ENCODE results near the gene SGIP1. TPM values are rescaled to one million over a fixed set of nuclear protein-coding genes. Genes with fewer than 3 reads are reported as not detected.

The SGIP1 gene
- total and polyA plus RNA-seq, 2 experiments from 2014 or later, result 3.1 to 20.2 TPM

DNA sequence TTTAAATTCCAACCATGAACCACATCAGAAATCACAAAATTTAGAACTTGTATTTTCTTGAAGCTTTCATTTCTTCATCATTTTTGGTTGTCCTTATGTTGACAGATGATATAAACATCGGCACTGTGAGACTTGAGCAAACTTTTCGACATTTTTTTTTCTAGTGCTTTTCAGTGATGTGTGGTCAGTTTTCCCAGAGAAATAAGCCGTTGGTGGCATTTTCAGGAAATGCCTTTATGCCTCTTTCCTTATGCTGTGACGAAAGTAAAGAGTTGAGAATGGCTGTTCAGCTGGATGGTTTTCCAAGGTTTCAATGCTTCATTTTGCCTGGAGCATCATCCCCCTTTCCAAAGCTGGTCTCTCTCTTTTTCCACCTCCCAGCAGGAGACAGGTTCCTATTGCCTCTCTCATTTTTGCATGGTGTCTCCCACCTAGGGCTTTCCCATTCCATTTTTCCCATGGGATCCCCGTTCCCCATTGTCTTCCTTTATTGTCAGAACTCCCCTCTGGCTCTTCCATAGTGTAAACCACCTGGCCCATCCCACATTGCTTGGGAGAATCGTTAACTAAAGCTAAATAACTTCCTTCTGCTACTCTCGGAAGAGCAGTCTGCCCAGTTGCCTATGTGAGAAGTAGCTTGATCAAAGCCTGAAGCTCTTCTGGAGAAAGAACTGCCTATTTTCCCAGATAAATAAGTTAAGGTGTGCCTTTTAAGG lies 156.9 kb downstream of the SGIP1 start:
- WGBS (ENCODE audit: low lambda C conversion rate, missing lambda C conversion rate), result 59% methylated on average over 7 of the region's 7 CpGs
- Histone ChIP-seq H3K79me2 (no peaks in the 10 kb centered on the region), H3K9me3 (ENCODE audit: low read depth) (no peaks in the 10 kb centered on the region), H3K4me1 (ENCODE audit: insufficient read depth) (no peaks in the 10 kb centered on the region), H3K9me2 (replicated peaks; ENCODE audit: insufficient read depth) (no peaks in the 10 kb centered on the region), H3K4me2 (no peak overlapping the region), H3K27ac (no peak overlapping the region), H4K20me1 (ENCODE audit: insufficient read depth, poor library complexity, severe bottlenecking) (no peaks in the 10 kb centered on the region), H3K4me3 (no peak overlapping the region), H2AFZ (no peak overlapping the region), H3K36me3 (replicated peaks; ENCODE audit: insufficient read depth, low read depth) (no peaks in the 10 kb centered on the region), H3K27me3 (no peaks in the 10 kb centered on the region)
- TF ChIP-seq EZH2phosphoT487 (IDR thresholded peaks at IDR 0.05; ENCODE audit: low read depth, severe bottlenecking, unreplicated experiment) (no peak), EZH2 (IDR thresholded peaks at IDR 0.05; ENCODE audit: borderline replicate concordance) (no peak)
- TF ChIP-seq, protein P1, sequence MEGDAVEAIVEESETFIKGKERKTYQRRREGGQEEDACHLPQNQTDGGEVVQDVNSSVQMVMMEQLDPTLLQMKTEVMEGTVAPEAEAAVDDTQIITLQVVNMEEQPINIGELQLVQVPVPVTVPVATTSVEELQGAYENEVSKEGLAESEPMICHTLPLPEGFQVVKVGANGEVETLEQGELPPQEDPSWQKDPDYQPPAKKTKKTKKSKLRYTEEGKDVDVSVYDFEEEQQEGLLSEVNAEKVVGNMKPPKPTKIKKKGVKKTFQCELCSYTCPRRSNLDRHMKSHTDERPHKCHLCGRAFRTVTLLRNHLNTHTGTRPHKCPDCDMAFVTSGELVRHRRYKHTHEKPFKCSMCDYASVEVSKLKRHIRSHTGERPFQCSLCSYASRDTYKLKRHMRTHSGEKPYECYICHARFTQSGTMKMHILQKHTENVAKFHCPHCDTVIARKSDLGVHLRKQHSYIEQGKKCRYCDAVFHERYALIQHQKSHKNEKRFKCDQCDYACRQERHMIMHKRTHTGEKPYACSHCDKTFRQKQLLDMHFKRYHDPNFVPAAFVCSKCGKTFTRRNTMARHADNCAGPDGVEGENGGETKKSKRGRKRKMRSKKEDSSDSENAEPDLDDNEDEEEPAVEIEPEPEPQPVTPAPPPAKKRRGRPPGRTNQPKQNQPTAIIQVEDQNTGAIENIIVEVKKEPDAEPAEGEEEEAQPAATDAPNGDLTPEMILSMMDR (IDR thresholded peaks at IDR 0.05; ENCODE audit: poor library complexity), result no peak
- DNase-seq (ENCODE audit: low spot score), result no peak

DNA sequence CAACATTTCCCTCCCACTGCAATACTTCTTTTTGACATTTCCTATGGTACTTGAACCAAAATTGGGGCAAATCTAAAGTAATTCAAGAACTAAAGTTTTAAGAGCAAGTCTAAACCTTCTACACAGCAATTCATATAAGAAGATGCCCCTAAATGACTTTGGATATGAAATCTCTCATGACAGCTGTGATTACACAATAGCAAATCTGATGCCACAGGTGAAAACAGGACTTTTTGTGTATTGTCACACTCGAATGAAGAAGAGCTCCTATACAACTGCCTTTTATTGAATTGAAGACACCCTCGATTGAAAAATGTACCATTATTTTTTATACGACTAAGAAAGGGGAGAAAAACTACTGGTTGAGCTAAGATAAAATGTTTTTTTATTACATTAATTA lies 158.7 kb downstream of the SGIP1 start:
- no peaks in the 10 kb centered on the region for H3K36me3 ChIP-seq (replicated peaks; ENCODE audit: insufficient read depth, low read depth)
- no peak overlapping the region for H3K4me2 ChIP-seq
- no peak for DNase-seq (ENCODE audit: low spot score)
- H3K79me2 ChIP-seq, result no peaks in the 10 kb centered on the region
- no peak overlapping the region for H2AFZ ChIP-seq
- no peaks in the 10 kb centered on the region for H4K20me1 ChIP-seq (ENCODE audit: insufficient read depth, poor library complexity, severe bottlenecking)
- no peak overlapping the region for H3K4me3 ChIP-seq
- H3K9me3 ChIP-seq (ENCODE audit: low read depth), result no peaks in the 10 kb centered on the region
- 71% methylated on average over 3 of the region's 3 CpGs for WGBS (ENCODE audit: low lambda C conversion rate, missing lambda C conversion rate)
- TF ChIP-seq, protein P1 (IDR thresholded peaks at IDR 0.05; ENCODE audit: poor library complexity), result no peak
- TF ChIP-seq EZH2 (IDR thresholded peaks at IDR 0.05; ENCODE audit: borderline replicate concordance) (no peak), EZH2phosphoT487 (IDR thresholded peaks at IDR 0.05; ENCODE audit: low read depth, severe bottlenecking, unreplicated experiment) (no peak)
- H3K27ac ChIP-seq, result no peak overlapping the region
- H3K27me3 ChIP-seq, result no peaks in the 10 kb centered on the region
- H3K9me2 ChIP-seq (replicated peaks; ENCODE audit: insufficient read depth), result no peaks in the 10 kb centered on the region
- no peaks in the 10 kb centered on the region for H3K4me1 ChIP-seq (ENCODE audit: insufficient read depth)

DNA sequence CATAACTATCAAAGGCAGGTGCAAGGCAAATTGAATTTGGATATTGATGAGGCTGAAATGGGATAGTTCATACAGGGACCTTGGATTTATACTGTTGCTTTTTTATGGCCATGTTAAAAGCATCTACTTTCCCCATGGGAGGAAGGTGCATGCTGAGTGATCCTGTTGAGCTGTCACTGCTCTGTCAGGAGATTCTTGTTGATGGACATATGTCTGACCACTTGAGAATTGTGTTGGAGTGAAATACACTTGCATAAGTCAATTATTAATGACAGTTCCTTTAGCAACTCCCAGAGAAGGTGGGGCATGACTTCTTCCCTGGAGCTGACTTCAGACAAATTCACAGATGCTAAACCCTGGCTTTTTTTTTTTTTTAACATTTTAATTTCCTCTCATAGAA lies 159.9 kb downstream of the SGIP1 start:
- Histone ChIP-seq H3K4me1 (ENCODE audit: insufficient read depth) (no peaks in the 10 kb centered on the region), H3K4me3 (no peak overlapping the region), H3K79me2 (no peaks in the 10 kb centered on the region), H3K9me3 (ENCODE audit: low read depth) (no peaks in the 10 kb centered on the region), H3K9me2 (replicated peaks; ENCODE audit: insufficient read depth) (no peaks in the 10 kb centered on the region), H4K20me1 (ENCODE audit: insufficient read depth, poor library complexity, severe bottlenecking) (no peaks in the 10 kb centered on the region), H2AFZ (no peak overlapping the region), H3K27me3 (no peaks in the 10 kb centered on the region), H3K4me2 (no peak overlapping the region), H3K27ac (no peak overlapping the region), H3K36me3 (replicated peaks; ENCODE audit: insufficient read depth, low read depth) (no peaks in the 10 kb centered on the region)
- no peak for DNase-seq (ENCODE audit: low spot score)
- TF ChIP-seq EZH2phosphoT487 (IDR thresholded peaks at IDR 0.05; ENCODE audit: low read depth, severe bottlenecking, unreplicated experiment) (no peak), EZH2 (IDR thresholded peaks at IDR 0.05; ENCODE audit: borderline replicate concordance) (no peak)
- TF ChIP-seq, protein P1 (IDR thresholded peaks at IDR 0.05; ENCODE audit: poor library complexity), result no peak

Data from hepatocyte (in vitro differentiated cells).